ENCODE data around the gene SNW1.

Gene SNW1

GRCh38 chr14:77746064-77746702 is 14.8 kb downstream of the SNW1 start:
- no peak for DNase-seq

GRCh38 chr14:77741438-77741837 is 19.5 kb downstream of the SNW1 start:
- DNase-seq: no peak

- DNase-seq: no peak
Observed at GRCh38 chr14:77738559-77739250, 22.3 kb downstream of the SNW1 start.

- DNase-seq: no peak
Observed at GRCh38 chr14:77730976-77731497, 29.9 kb downstream of the SNW1 start.

- no peak for DNase-seq
Observed at GRCh38 chr14:77722301-77722700, 38.7 kb downstream of the SNW1 start.

GRCh38 chr14:77721437-77721836 is 39.5 kb downstream of the SNW1 start:
- no peak for DNase-seq

- no peak for DNase-seq
Observed at GRCh38 chr14:77717608-77718305, 43.2 kb downstream of the SNW1 start.

GRCh38 chr14:77714926-77715325 is 46.0 kb downstream of the SNW1 start:
- DNase-seq: no peak

- DNase-seq: no peak
Observed at GRCh38 chr14:77710364-77710763, 50.6 kb downstream of the SNW1 start.

GRCh38 chr14:77709412-77709811 is 51.5 kb downstream of the SNW1 start:
- no peak for DNase-seq

GRCh38 chr14:77708749-77709148 is 52.2 kb downstream of the SNW1 start:
- DNase-seq: no peak

GRCh38 chr14:77707724-77708408 is 53.1 kb downstream of the SNW1 start, which contains the start of the genes ALKBH1 and SLIRP:
ALKBH1 (minus strand) TSS chr14:77708023; CDS start chr14:77708004, 19 bp downstream.
SLIRP (plus strand) TSS chr14:77708103; CDS start chr14:77708112, 9 bp downstream.
- peak; percentile 49 for DNase-seq

- no peak for DNase-seq
Observed at GRCh38 chr14:77707355-77707723, 53.6 kb downstream of the SNW1 start.

GRCh38 chr14:77691259-77691658 is 69.7 kb downstream of the SNW1 start:
- DNase-seq: no peak

GRCh38 chr14:77682158-77682553 is 78.8 kb downstream of the SNW1 start:
- DNase-seq: no peak

GRCh38 chr14:77681196-77682157 is 79.5 kb downstream of the SNW1 start:
- no peak for DNase-seq

GRCh38 chr14:77674931-77675330 is 86.0 kb downstream of the SNW1 start:
- DNase-seq: no peak

GRCh38 chr14:77673193-77673592 is 87.8 kb downstream of the SNW1 start:
- no peak for DNase-seq
